HT-29 (cell line): ENCODE data around the gene ZNF106. TPM values are rescaled to one million over a fixed set of nuclear protein-coding genes. Genes with fewer than 3 reads are reported as not detected.

ENCODE experiments used
- DNase-seq: peaks from one replicate; pipeline ENCODE4 v3.0.0-alpha.2; 2015; ENCODE audit warnings: low spot score
- total RNA-seq: library from RNA; depleted of rRNA; stranded (reverse); fragments of >200 nt; shearing (Covaris generic); gene quantifications from 2 replicates; pipeline ENCODE4 v1.2.3, GENCODE V29; 2014; rRNA removed

Gene ZNF106
- 23.4 and 24.9 TPM in 2 replicates for total RNA-seq

DNA sequence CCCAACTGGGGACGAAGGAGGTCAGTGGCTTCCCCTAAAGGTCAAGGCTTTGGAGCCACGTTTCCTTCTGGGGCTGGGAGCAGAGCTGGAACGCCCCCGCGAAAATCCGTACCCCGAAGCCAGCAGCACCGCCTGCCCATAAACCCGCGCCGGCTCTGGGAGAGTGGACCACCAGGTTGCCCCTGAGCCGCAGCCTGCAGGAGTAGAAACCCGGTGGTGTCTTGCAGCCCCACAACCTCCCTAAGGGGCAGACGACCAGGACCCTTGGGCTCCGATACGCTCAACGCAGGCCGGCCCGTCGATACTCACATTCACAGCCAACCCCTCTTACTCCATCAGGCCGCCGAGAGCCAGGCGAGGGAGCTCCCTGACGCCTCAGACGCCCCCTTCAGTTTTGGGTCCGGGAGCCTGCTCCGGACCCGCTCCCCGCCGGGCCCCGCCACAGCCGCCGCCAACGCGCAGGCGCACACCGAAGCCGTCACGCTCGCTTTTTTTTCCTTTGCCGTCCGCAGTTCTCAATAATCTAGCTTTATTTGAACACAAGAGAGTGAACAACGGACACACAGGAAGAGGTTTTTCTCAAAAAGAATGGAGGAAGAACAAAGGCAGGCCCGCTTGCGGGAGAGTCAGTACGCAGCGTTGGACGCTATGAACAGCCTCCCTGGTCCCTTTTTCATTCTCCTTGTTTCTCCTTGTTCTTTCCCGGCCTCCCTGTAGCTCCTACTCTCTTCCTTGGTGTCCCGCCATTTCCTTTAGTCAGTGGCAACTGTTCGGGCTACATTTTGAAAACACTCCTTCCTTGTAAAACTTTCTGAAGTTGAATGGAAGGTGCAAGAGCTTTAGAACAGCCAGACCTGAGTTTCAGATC, at the start of gene ZNF106:
Gene ZNF106 (minus strand): TSS at position 471 of the 868 bp plus-strand sequence. CDS start 18,852 bp downstream, outside the sequence.
- peak; percentile 90 for DNase-seq

DNA sequence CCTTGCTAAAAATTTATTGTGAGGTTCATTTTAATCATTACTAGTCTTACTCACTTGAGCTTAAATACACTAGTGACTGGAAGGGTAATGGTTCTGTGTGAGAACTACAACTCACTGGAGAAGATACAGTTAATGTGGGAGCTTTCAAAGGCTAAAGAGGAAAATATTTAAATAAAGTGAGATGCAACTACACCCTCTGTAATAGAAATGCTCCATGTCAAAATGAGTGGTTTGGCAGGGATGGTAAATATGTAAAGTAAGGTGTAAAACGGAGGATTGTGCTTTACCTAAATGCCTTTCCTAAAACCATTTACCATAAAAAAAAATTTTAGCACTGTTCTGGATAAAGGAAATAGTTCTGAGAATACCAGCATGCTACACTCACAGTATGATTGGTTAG, 42.3 kb upstream of the ZNF106 start:
- no peak for DNase-seq

DNA sequence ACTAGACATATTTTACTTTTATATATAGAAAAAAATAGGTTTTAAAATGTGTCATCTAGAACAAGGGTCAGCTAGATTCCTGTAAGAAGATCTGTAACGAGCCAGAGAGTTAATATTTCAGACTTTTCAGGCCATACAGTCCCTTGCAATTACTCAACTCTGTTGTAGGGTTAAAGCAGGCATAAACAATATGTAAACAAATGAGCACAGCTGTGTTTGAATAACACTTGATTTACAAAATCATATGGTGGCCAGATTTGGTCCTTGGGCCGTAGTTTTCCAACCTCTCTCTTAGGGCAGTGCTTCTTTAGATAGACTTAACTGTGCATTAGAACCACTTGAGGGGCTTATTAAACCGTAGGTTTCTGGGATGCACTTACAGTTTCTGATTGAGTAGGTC, 38.0 kb upstream of the ZNF106 start:
- DNase-seq, result no peak

DNA sequence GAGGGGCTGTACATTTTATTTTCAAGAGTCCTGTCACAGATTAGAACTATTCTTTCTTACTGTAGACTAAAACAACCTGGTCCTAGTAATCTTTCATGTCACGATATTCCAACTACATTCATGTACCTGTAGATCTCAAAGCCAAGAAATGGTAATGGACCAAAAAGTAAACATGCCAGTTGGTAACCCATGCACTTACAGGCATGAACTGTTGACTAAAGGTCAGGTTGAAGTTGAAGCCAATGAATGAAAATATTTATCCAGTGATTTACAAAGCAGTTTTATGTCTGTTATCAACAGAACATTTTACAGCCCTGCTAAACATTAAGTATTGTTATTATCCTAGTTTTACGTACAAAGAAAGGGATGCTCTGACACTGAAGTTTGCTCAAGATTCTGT, 32.4 kb upstream of the ZNF106 start:
- no peak for DNase-seq

DNA sequence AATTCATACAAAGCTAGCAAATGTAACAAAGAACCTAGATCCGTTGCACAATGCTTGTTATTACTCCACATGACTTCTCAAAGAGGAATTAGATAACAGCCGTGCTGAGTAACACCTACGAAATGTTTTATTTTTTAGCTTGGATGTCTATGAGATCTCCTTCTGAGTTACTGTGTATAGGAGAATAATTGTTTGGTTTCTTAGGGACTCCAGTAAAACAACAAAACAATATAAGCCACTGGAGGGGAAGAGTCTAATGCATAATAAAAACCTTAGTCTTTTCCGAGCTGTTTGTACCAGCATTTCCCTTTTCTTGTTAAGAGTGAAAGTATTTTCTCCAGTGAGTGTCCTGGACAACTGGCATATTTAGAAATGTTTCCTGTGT, 20.1 kb upstream of the ZNF106 start:
- no peak for DNase-seq

DNA sequence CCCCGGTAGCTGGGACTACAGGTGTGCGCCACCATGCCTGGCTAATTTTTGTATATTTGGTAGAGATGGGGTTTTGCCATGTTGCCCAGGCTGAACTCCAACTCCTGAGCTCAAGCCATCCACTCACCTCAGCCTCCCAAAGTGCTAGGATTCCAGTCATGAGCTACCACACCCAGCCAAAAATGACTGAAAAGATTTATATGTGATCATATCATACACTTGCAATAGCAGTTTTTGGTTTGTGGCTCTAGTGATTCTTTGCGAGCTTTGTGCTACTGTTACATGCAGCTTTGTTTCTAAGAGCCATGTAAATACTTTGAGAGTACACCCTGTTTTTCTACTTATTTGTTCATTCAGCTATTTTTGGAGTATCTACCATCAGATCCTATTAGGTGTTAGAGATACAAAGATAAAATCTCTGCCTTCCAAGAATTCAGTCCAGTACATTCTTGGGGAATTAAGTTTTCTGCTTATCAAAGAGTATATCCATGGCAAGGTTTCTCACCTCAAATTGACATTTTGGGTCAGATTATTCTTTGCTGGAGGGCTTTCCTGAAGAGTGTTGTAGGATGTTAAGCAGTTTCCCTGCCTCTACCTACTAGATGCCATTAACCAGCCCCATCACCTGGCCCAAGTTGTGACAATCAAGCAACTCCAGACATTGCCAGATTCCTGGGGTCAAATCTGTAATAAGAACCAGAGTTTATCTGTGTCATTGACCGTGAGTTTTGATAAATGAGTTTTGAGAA, 19.5 kb upstream of the ZNF106 start:
- no peak for DNase-seq

DNA sequence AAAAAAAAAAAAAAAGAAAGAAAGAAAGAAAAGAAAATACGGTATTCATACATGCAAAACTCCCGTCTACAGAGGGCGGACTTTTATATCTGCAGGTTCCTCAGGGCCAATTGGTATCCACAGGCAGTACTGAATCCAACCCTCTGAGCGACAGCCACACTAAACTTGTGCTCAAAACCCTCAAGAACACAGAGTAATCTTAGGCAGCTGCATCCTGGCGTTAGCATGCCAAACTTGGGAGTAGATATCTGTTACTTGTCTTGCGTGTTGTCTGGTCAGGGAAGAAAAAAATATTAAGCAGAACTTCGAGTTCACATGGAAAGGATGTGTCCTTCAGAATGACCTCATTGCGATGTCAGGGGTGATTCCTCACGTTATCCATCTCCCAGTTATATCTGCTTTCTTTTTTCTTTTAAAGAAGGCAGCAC, 17.3 kb upstream of the ZNF106 start:
- no peak for DNase-seq

DNA sequence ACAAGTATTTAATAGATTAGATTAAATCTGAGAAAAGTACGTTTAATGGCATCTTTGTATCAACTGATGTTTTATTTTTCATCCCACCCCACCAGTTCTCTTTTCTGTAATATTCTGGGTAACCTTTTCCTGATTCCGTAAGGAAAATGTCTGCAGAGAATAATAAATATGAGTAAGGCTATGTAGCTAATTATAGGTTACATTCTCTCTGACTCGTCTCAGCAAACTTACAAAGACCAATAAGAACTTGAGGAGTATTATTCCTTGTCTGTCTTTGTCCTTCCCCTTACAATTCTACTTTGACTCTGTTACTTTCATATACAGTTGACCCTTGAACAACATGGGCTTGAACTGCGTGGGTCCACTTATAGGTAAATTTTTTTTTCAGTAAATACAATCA, 16.6 kb upstream of the ZNF106 start:
- no peak for DNase-seq

DNA sequence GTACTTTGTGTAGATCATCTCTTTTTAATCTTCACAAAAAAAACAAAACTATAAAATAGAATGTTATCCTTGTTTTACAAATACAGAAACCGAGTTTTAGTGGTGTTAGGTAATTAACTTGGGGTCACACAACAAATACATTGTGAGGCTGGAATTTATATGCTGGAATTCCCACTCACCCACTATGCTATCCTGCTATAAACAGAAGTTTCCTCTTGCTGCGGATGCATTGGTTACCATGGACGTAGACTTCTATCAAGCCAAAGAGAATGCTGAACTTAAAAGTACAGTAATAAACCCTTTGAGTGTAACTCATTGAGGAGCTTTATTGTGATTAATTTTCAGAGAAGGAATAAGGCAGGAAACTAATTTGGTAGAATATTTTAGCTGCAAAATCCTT, 13.7 kb upstream of the ZNF106 start:
- DNase-seq, result no peak

DNA sequence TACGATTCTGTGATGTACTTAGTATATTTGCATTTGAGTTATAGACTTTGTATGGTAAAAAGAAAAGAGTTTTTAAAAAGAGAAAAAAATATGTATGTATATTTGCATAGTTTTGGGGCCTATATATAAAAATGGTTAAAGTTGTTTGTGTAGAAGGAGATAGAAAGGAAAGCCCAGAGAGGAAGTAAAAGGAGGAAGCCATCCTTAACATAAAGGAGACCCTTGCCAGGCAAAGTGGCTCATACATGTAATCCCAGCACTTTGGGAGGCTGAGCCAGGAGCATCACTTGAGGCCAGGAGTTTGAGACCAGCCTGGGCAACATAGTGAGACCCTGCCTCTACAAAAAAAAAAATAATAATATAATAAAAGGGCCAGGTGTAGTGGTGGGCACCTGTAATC, 12.9 kb upstream of the ZNF106 start:
- no peak for DNase-seq

DNA sequence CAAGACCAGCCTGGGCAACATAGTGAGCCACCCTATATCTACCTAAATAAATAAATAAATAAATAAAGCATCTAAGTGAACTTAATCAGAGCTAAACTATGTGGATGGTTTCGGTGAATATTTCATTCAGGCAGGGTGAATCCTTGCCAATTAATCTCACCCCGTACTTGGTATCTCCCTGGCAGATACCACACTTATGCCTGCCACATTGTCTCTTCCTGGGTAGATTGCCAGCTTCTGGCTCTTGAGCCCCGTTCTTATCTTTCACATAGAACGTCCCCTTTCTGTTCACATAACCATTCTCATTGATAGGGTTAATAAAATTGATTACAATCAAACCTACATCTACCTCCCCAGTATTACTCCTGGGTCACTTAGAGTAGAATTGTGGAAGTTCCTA, 11.5 kb upstream of the ZNF106 start:
- no peak for DNase-seq

DNA sequence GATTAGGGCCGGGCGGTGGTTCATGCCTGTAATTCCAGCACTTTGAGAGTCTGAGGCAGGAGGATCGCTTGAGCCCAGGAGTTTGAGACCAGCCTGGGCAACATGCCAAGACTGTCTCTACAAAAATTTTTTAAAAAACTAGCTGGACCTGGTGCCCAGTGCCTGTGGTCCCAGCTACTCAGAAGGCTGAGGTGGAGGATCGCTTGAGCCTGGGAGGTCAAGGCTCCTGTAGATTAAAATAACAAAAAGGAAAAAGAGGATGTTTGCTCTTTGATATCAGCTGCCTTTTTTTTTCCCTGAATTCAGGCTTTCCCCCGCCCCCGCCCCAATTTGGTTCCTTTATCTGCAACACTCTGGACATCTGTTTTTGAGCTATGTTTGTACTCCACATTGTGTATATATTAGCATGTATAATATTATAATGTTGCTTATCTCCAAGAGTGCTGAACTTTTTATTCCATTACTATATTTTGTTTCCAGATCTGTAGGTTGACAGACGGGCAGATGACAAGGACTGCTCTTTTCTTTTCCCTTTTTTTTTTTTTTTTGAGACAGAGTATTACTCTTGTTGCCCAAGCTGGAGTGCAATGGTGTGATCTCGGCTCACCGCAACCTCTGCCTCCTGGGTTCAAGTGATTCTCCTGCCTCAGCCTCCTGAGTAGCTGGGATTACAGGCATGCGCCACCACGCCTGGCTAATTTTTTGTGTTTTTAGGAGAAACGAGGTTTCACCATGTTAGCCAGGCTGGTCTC, 9.1 kb upstream of the ZNF106 start:
- DNase-seq, result no peak

DNA sequence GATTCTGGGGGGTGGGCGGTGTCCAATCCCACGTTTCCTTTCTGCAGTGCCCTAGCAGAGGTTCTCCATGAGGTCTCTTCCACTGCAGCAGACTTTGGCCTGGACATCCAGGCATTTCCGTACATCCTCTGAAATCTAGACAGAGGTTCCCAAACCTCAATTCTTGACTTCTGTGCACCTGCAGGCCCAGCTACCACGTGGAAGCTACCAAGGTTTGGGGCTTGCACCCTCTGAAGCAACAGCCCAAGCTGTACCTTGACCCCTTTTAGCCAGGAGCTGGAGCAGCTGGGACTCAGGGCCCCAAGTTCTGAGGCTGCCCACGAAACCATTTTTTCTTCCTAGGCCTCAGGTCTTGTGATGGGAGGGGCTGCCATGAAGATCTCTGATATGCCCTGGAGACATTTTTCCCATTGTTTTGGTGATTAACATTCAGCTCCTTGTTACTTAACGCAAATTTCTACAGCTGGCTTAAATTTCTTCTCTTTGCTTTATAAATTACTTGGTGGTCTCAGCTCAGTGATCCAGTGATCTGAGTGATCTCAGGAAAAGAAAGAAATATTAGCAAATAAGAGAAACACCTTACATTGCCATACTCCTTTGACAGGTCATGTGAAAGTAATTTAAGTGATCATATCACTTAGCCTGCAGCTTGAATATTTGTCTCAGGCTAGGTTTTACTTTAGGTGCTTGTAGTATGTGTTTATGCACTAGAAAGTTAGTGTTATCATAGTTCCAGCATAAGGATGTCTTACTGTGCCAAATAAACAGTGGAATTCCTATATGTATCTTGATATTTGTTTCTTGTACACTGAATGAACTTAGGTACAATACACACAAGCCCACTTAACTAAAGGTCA, 7.5 kb upstream of the ZNF106 start:
- no peak for DNase-seq

DNA sequence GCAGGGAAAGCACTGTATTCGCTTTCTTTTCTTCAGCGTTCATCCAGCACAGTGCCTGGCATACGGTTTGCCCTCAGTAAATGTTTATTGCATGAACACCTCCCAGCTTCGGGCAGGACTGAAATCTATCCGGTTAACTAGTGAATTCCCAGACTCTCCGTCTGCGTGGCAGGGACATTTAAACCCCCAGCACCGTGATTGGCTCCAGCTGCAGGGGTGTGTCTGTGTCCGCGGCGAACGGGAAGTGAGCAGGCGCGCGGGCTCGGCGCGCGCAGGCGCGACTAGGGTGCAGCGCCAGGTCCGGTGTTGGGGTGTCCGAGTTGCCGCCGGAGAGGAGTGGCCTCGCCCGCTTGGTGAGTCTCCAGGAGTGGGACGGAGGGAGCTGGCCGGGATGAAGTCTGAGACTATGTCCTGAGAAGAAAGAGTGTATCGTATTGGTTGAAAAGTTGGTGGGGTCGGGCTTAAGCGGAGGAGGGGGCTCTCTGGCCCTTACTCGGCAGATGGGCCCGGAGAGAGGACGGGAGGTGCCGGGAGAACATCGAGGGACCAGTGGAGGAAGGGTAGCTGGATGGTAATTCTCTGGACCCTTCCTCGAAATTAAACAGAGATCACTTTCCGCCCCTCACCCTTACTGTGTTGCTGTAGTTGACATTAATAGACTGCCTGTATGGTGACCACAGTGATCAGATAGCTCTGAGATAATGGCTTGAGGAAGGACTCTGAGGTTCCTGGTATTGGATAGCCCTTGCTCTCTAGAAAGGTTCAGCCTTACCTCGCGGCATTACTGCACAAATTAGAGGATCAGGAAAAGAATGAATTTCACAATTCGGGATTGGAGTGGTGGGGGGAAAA, 4.6 kb upstream of the ZNF106 start, which contains the start of gene SNAP23:
Gene SNAP23 (plus strand): TSS at position 274 of the 852 bp plus-strand sequence. CDS start 16,213 bp downstream, outside the sequence.
- DNase-seq, result peak; percentile 96

DNA sequence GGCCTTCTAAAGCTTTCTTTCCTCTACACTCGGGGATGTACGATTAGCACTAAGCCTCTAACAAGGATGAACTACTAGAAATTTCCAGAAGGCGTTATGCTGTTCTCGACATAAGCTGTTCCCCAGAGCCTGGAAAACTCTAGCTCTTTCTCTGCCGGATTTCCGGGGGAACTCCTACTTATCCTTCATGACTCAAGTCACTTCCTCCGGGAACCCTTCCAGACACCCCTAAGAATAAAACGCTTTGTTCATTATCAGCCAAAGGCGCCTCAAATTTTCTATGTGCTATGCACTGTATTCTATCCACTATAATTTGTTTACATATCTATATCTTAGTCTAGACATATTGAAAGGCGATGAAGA, 4.0 kb upstream of the ZNF106 start:
- DNase-seq, result peak; percentile 77

DNA sequence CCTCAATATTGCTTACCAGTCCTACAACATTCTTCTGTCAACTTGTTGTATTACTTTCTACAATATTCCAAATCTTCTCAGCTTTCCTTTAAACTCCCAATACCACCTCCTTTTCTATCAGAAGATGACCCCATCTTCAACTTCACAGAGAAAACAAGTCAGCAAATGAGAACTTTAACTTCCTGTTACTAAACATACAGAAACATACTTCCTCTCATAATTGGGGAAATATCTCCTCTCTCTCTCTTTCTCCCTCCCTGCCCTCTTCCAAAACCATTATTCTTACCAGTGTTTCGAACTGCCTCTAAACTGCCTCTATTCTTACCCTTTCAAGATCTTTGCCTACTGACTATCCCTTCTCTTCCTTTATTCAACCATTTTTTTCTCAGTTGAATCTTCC, 2.7 kb upstream of the ZNF106 start:
- DNase-seq, result no peak

DNA sequence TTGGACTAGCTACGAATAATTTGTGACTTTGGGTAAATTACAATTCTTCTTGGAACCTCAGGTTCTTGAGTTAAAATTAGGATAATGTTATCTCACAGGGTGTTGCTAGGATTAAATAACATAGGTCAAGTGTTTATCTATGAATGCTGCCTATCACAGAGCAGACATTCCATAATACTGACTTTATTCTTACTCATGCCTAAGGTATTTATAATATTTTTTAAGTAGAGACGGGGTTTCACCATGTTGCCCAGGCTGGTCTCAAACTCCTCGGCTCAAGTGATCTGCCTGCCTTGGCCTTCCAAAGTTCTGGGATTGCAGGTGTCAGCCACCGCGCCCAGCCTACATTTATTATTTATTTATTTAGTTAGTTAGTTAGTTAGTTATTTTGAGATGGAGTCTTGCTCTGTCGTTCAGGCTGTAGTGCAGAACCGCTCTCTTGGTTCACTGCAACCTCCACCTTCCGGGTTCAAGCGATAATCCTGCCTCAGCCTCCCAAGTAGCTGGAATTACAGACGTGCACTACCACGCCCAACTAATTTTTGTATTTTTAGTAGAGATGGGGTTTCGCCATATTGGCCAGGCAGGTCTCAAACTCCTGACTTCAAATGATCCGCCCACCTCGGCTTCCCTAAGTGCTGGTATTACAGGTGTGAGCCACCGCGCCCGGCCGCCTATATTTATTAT, 741 bp upstream of the ZNF106 start:
- DNase-seq, result no peak

DNA sequence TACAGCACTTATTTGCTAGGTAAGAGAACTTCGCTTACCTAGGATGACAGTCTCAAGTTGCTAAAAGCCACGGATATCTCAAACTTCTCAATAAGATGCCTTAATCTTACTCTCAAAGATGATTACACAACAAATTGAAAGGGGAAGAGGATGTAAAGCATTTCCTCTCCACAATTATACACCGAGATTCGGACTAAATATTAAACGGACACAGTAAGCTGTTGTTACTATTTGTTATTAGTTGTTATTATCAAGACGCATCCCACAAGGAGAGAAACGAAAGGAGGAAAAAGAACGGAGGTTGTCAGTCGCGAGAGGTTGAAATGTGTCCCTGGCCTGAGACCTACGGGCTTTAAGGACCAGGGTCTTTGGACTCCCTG, 660 bp downstream of the ZNF106 start:
- peak; percentile 49 for DNase-seq

DNA sequence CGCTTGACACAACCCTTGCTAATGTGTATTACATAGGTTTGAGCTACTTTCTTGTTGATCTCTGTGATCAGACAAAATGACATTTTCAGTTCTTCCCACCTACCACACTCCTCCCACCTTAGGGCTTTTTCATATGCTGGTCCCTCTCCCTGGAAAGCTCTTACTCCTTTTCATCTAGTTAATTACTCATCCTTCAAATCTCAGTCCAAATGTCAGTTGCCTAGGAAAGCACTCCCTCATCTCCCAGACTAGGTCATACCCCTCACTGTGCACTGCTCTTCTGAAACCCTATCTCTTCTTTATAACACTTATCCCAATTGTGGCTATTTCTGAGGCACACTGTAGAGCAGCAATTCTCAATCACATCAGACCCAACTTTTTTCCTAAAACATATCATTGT, 7.3 kb downstream of the ZNF106 start:
- DNase-seq, result no peak

DNA sequence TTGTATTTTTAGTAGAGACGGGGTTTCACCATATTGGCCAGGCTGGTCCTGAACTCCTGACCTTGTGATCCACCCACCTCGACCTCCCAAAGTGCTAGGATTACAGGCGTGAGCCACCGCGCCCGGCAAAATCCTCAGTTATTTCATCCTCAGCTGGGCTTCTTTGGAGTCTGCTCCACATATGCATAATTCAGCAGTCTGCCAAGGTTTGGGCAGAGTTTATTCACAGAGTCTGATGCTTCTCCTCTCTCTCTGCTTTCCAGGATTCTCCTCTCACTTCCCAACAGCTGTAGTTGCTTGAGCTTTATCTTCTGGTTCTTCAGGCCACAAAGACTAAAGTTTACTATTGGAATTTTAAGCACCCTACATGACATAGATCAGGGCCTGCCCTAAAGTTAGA, 8.2 kb downstream of the ZNF106 start:
- DNase-seq, result no peak
